GM18520 (cell line): ENCODE data around the gene AGTR1.
"Not testable (repeated sequence)": the region's sequence is repeated elsewhere in the genome, so short reads cannot be mapped to it uniquely, and the experiment has no call there.

Experiments
- ATAC-seq: cut with Tn5 transposase; IDR thresholded peaks from one replicate; pipeline ENCODE4 v1.9.1; 2021; ENCODE audit not compliant: unreplicated experiment

The AGTR1 gene

DNA sequence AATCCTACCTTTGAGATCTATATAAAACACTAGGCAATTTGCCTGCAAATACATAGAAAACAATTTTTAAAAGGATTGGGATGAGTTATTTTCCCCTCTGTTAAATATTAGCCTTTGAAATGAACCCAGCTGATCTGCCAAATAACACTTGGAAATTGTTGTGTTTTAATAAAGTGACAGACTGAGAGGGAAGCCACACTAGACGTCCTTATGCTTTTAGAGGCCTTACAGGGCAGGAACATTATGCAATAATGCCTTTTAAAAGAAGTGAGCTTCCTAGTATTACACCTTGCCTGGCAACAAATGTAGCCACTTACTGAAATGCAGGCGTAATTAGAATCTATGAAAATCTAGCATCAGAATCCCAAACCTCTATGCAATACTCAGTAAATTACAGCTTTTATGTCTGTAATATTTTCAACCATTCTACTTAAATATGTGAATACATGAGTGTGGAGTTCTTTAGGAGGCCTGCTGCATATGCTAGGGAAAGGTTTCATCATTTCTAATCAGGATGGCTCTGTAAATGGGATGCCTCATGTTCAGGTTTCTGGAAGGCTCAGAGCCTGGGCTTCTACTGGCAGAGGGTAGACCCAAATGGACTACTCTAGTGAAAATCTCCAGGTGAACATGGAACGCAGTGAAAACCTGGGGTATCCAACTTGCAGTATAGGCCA lies 20.3 kb downstream of the AGTR1 start:
- ATAC-seq = no peak

DNA sequence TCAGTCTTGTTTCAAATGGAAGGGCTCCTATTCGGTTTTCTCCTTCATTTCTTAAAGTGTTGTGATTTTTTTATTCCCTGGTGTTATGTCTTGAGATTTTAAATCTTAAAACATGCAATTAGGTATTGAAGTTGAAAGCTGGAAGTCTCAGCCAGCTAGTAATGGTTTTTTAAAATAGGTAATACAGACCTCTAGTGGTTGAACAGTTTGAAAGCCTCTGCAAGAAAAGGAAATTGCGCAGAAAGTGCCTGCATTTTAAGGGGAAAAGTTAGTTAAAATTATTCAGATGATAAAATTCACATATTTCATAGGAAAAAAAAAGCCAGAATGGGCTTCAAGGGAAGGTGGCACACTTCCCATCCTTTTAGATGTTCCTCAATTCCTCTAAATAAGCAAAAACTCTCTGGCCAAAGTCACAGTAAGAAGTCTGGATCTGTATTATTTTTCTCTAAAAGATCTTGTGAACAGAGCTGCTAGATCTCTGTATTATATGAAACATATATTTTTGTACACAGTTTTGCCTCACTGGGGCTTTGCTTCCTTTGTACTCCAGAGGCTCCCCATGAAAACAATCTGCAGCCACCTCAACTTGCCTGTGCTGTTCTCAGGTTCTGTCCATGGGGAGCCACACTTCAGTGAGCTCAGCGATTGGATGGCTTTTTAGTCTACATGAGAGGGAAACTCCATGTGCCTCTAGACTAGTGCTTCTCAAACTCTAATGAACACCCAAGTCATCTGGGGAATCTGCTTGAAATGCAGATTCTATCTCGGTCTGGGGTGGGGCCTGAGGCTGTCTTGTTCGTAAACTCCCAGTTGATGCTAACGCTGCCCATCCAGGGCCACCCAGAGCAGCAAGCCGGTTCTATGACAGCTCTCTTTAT lies 21.5 kb downstream of the AGTR1 start:
- ATAC-seq = no peak

DNA sequence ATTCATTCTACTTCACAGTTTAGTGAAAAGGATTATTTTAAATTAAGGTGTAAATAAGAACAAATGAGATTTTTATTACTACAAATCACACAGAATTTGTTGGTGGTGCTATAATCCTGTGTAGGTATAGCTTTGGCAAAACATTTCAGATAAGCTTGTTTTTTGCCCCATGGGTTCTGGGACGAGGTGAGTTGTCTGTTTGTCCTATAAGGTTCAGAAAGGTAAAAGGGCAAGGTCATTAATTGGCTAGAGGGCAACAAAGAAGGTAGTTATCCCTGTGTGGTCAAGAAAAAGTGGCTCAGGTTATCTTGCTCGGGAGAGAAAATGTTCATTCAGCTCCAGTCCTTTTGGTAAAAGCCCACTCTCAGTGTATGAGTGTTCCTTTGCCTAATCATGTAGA lies 23.2 kb downstream of the AGTR1 start:
- ATAC-seq = no peak

DNA sequence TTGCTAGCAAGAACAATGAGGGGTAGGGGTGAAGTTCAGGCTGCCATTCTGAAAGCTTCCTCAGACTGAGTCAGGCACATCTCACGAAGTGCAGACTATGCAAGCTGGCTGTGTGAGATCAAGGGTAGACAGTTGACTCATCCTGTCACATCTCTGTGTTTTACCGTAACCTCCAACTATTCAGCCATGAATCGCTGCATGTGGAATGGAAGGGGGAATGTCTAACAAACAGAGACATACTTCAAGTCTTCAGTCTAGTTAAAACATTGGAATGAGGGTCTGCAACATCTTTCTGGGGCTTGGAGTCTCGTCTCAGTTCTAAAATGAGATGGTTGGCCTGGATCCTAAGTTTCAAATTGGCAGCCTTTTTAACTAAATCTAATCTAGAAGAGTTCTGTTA lies 25.9 kb downstream of the AGTR1 start:
- peak; percentile 38 for ATAC-seq

DNA sequence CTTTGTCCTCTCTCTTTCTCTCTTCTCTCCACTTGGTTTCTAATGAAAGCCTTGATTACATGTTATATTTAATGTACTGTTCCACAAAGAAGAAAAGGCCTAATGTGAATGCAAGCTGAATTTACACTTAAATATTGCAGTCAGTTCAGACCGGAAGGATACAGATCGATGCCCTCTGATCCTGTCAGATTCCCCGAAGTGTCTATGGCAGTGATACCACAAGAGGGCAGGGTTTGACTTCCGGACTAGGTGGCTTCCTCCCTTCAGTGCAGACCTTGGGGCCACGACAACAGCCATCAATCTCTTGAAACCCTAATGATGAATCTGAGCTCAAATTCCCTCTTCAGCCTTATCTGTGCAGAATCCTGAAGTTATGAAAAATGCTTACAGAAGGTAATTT lies 29.5 kb downstream of the AGTR1 start:
- ATAC-seq = peak; percentile 75

DNA sequence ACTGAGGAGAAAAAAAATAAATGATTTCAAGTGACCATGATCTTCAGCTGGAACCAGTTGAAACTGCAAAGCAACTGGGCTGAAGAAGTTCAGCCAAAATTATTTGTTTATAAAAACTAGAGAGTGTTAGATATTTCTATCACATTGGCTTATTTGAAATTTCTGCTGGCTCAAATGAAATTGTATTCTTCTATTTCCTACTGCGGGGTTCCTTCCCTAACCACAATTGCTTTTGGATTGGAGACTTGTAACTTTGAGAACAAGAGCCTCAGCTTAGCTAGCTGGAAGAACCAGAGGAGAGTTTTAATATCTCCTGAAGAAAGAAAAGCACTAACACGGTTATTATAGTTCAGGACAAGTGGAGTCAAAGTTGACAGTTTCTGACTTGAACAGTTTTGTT lies 31.1 kb downstream of the AGTR1 start:
- ATAC-seq = no peak

DNA sequence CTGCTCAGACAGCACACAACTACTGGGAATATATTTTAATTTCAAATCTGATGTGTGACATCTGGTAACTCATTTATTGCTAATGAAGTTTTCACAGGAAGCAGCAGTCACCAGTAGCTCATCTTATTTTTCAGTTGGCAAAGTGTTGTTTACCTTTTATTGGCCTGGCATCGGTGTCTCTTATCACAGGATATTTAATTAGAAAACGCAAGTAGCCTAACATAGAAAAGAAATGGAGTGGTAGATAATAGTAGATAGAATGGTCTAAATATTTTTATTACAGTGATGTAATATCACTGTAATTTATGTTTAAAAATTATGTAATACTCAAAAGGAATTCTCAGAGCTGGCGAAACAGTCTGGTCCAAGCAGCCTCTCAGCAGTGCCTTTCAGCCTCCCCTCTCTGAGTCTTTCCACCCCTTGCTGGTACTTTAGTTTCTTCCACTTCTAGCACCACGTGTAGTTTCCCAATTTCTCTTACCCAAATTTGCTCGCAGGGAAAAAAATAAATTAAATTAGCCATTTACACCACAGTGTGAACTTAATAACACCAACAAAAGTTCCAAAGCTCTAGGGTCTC lies 31.9 kb downstream of the AGTR1 start:
- no peak for ATAC-seq

DNA sequence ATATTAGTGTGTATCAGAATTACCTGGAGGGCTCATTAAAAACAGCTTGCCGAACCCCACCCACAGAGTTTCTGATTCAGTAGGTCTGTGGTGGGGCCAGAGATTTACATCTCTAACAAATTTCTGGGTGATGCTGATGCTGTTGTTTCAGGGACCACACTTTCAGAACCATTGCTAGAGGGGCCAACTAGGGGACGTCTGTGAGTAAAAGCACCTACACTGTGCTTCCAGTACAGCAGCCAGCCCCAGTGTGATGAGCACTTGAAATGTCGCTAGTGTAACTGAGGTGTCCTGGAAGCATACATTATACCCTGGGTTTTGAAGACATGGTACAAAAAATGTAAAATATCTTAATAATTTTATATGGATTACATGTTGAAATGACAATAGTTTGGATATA lies 33.0 kb downstream of the AGTR1 start:
- no peak for ATAC-seq

DNA sequence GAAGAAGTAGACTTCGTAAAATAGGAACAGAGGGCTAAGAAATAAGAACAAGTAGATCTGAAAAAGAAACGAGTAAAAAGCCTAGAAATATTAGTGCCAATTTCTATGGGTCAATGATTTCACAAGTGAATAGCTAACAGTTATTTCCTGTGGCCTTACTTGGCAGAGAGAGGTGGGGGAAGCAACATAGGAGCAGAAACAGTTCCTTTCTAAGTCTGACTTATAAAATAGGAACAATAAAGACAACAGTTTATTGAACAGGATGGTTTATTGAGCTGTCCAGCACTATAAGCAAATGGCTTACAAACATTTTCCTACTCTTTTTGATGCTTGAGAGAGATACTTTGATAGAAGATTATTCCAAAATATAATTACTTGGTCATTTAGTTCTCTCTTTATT lies 37.9 kb downstream of the AGTR1 start:
- no peak for ATAC-seq

DNA sequence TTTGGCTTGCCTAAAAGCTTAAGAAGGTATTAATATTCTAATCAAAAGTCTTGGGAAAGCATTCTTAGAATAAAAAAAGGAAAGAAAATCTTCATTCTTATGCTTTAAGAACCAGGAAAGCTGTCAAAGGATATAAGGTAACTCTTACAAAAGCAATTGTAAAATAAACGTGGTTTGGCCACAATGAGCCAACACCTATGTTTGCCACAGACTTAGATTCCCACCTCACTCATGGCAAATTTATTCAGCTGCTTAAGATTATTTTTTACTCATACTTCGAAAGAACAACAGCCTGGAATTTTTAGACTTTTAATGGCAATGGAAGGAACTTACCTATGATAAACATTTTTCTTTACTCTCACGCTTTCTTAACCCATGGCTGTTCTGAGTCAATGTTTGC lies 38.4 kb downstream of the AGTR1 start:
- ATAC-seq = no peak

DNA sequence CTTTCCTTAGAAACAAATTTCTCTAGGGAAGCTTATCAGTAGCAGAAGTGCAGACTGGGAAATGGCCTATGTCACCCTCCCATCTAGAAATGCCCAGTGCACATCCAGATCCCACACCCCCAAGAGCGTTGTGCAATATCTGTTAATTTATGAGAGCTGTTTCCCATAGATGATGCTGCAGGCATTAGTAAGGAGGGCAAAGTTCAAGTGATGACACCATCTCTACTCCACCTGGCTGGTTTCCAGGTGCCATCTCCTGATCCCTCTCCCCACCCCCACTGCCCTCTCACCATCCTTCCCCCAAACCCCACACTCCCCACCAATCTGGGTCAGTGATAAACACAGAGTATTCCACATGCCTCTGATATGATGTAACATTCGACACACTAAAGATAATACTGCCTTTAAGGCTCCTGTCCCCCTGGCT lies 39.4 kb downstream of the AGTR1 start:
- no peak for ATAC-seq

DNA sequence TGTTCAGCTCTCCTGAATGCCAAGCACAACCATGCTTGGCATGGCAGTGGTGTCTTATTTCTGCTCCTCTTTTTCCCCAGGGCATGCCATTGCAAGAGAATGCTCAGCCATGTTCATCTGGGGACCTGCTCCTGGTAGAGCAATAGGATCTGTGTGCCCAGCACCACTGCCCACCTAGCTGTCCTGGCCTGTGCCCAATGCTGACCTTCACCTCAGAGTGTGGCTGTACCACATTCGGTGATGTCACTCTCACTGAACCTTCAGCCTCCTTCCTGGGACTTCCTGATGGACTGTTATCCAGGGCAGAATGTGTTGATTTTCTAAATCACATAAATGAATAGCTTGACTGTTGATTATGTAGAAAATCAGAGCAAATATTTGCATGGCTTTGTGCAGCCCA lies 42.0 kb downstream of the AGTR1 start:
- no peak for ATAC-seq

DNA sequence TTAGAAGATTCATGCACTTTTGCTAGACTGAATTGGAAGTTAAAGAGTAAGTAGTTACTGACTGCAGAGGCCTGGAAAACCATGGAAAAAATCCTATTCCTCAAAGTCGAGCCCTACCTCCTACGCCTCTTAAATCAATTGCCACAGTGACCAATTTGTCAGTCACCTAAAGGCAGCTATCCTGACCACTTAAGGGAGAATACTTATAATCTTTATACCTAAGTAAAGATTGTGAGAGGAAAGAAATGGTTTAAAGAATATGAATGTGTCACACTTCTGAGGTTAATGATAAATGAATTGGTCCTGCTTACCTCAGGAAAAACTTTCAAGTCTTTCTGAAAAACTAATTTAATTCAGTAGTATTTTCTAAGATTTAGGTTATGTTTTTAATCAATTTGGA lies 42.6 kb downstream of the AGTR1 start:
- no peak for ATAC-seq

DNA sequence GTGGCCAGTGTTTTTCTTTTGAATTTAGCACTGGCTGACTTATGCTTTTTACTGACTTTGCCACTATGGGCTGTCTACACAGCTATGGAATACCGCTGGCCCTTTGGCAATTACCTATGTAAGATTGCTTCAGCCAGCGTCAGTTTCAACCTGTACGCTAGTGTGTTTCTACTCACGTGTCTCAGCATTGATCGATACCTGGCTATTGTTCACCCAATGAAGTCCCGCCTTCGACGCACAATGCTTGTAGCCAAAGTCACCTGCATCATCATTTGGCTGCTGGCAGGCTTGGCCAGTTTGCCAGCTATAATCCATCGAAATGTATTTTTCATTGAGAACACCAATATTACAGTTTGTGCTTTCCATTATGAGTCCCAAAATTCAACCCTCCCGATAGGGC lies 43.5 kb downstream of the AGTR1 start:
- ATAC-seq = no peak

DNA sequence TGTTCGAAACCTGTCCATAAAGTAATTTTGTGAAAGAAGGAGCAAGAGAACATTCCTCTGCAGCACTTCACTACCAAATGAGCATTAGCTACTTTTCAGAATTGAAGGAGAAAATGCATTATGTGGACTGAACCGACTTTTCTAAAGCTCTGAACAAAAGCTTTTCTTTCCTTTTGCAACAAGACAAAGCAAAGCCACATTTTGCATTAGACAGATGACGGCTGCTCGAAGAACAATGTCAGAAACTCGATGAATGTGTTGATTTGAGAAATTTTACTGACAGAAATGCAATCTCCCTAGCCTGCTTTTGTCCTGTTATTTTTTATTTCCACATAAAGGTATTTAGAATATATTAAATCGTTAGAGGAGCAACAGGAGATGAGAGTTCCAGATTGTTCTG lies 44.4 kb downstream of the AGTR1 start:
- ATAC-seq = no peak

DNA sequence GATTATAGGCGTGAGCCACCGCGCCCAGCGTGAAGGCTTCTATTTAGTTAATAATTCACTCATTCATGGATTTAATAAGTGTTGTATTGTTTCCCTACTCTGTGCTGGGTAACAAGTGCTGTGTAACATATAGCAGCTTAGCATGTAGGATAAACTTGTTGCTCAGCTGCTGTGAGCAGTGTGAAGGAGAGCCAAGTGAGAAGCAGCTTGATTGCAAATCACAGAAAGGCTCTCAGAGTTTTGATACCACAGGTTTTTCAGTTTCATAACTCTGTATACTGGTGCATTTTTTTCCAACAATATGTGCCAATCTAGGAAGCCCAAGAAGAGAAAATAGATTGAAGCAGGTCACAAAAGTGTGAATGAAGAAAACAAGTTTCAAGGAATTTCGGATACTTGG lies 48.4 kb downstream of the AGTR1 start:
- ATAC-seq = no peak

DNA sequence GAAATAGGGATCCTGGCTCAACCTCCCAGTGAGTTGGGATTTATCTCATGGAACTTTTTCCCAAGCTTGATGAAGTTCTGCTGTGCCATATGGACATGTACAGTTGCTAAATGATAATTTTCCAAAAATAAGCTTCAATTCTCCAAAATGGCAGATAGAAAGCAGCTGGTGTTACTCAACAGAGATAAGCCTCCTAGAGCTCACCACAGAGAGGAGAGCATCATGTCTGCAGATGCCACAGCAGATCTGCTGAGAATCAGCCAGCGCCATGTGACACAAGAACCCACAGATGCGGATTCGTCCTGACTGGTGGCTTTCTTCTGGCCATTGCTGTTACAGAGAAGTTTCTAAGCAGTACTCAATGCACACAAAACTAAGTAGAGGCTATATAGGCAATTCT lies 50.6 kb downstream of the AGTR1 start:
- ATAC-seq = no peak

DNA sequence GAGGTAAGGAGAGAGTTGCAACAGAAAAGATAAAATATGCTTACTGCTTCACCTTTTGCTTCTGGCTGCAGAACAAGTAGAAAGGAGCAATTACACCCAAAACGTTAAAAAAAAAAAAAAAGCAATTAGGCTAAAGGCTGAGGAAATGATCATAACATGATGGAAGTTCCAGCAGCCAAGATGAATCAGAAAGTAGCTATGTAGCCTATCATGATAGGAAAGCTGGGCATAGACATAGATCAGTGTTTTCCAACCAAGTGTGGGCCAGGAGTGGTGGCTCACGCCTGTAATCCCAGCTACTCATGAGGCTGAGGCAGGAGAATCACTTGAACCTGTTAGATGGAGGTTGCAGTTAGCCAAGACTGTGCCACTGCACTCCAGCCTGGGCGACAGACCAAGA lies 52.6 kb downstream of the AGTR1 start:
- ATAC-seq = no peak

DNA sequence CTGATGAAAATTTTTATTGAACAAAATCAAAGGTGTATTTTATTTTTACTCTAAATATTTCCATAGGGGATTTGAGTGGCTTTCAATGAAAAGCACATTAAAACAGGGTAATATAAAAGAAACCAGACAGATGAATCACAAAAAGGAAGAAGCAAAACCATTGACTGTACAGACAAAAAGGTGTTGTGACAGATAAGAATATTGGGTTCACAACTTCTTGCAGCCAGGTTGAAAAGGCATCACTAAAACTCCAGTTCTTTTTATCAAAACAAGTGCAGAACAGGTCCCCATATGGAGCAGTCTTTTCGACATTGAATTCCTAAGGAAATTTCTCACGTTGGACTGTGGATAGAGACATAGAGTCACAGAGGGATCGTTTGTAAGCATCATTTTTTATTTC lies 53.8 kb downstream of the AGTR1 start:
- no peak for ATAC-seq

DNA sequence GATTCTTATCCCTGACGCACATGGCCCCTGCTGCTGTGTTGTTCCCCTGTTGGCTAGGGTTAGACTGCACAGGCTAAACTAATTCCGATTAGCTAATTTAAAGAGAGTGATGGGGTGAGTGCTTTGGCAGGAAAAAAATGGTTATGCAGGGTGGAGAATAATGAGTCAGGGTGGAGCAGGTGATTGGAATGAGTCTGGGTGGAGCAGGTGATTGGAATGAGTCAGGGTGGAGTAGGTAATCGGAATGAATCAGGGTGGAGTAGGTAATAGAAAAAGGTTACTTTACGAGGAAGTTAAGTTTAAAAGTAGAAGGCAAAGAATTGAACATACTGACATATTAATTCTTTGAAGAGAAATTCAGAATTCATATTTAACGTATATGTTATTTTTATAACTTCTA lies 55.7 kb downstream of the AGTR1 start:
- not testable (repeated sequence) for ATAC-seq

DNA sequence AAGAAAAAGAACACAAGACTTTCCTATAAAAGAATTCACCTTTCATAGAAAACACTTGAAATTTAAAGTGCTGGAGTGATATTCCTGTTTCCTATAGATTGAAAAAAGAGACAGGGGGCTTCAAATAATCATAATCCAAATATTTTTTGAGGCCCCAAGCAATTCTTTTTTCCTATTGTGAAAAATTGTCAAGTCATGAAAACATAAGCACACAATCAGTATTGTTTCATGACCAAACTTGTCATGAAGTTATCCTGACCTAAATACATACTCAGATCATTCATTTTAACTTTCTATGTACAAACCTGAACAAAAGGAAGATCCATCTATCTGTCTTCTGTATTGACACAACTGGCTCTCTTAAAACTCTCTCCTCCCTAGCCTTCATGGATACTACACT lies 57.9 kb downstream of the AGTR1 start:
- ATAC-seq = no peak

DNA sequence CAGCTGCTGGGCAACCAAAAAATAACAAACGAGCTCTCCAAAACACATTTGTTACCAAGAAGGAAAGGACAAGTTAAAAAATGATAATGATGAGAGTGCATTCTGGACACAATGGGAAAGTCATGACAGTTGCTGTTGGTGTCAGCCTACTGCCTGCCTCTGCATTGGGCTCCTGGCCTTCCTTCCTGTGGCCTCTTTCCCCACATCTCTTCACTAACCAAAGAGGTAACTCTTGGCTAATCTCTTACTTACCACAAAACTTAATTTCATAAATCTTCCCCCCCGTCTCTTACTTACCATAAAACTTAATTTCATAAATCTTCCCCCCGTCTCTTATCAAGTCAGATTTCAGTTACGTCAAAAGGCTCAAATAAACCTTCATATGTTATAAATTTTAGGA lies 58.6 kb downstream of the AGTR1 start:
- ATAC-seq = no peak
